Body of pancreas (tissue), 4 donors: ENCODE measurements around the gene NR1H4. TPM values are rescaled to one million over a fixed set of nuclear protein-coding genes. Genes with fewer than 3 reads are reported as not detected.

Source experiments
- ATAC-seq: fragments of 150-250 bp; one replicate; pipeline ENCODE4 v1.9.1; 2016
- DNase-seq, 4 donors: peaks; one replicate each; pipeline ENCODE4 v3.0.0-alpha.2; 2019
- H3K27ac ChIP-seq, 4 donors: fragments of 200-600 bp; sonication (generic); 1 replicate in 3 of 4; 2 replicates in 1 of 4; pipeline versions ENCODE4 v1.5.1 to v1.6.1; 2016 to 2019; ENCODE audit warnings: mild to moderate bottlenecking in 1 of 4, mixed read lengths in 1 of 4, moderate library complexity in 1 of 4
- H3K27me3 ChIP-seq, 2 donors: fragments of 200-600 bp; sonication (generic); one replicate each; pipeline ENCODE4 v1.6.0; 2016; ENCODE audit warnings: mild to moderate bottlenecking in 1 of 2
- H3K36me3 ChIP-seq, 2 donors: fragments of 200-600 bp; sonication (generic); replicated peaks in 1 of 2; 2 replicates each; pipeline ENCODE4 v1.5.1; 2016; ENCODE audit warnings: low read depth in 2 of 2; ENCODE audit not compliant: insufficient read depth in 1 of 2
- H3K4me1 ChIP-seq: fragments of 200-600 bp; sonication (generic); one replicate; pipeline ENCODE4 v1.6.0; 2016
- H3K4me3 ChIP-seq, 2 donors: fragments of 200-600 bp; sonication (generic); 1 replicate in 1 of 2; 2 replicates in 1 of 2; pipeline ENCODE4 v1.5.1; 2016 to 2019
- H3K9me3 ChIP-seq, 3 donors: fragments of 200-600 bp; sonication (generic); 1 replicate in 2 of 3; 2 replicates in 1 of 3; pipeline ENCODE4 v1.5.1; 2016
- CTCF ChIP-seq, 7 experiments: fragments of 450-650 bp in 4 of 7; fragments of 200-600 bp in 3 of 7; sonication (generic) in 3 of 7; IDR thresholded peaks; one replicate each; pipeline ENCODE4 v1.5.1; 2016 to 2019; ENCODE audit warnings: antibody characterized with exemption in 7 of 7
- POLR2A ChIP-seq, 3 donors: fragments of 450-650 bp; IDR thresholded peaks; one replicate each; pipeline ENCODE4 v1.6.1; 2016; ENCODE audit warnings: antibody characterized with exemption in 3 of 3, mild to moderate bottlenecking in 2 of 3
- WGBS, 2 donors: methylation state at CpG; one replicate each; pipeline ENCODE4 v1.1.5; 2017; 5-methylcytosine and 5-hydroxymethylcytosine counted together
- intact Hi-C: fragments of 100-400 bp; cut with DNase I; formaldehyde crosslinking; loops from one replicate; pipeline ENCODE4 v1.15.1; 2023
- total RNA-seq, 2 donors: library from RNA; depleted of rRNA; stranded (reverse); fragments of >200 nt; gene quantifications; one replicate each; pipeline ENCODE4 v1.1.0, GENCODE V29; 2016

The NR1H4 gene
- total RNA-seq, 2 donors from 2014 or later, result 1.3 to 2.9 TPM

- Histone ChIP-seq H3K9me3 (no peaks in the 10 kb centered on the region), H3K4me1 (peaks cover 14% of the 10 kb centered on the region), H3K27ac (no peak overlapping the region), H3K36me3 (no peaks in the 10 kb centered on the region), H3K4me3 (no peak overlapping the region), H3K27me3 (no peaks in the 10 kb centered on the region)
- TF ChIP-seq CTCF (IDR thresholded peaks at IDR 0.05) (no peak), POLR2A (IDR thresholded peaks at IDR 0.05) (no peak)
- DNase-seq, result no peak
- intact Hi-C loops, result no loop called here
- no peak for ATAC-seq
These were observed 39.5 kb upstream of the NR1H4 start for GRCh38 chr12:100434177-100434576.

- Histone ChIP-seq H3K4me3 (no peak overlapping the region), H3K27ac (no peak overlapping the region), H3K9me3 (no peaks in the 10 kb centered on the region), H3K27me3 (no peaks in the 10 kb centered on the region), H3K4me1 (peaks cover 14% of the 10 kb centered on the region), H3K36me3 (no peaks in the 10 kb centered on the region)
- TF ChIP-seq POLR2A (IDR thresholded peaks at IDR 0.05), result no peak
- no peak for TF ChIP-seq CTCF (IDR thresholded peaks at IDR 0.05)
- intact Hi-C loops, result no loop called here
- ATAC-seq (no peak), DNase-seq (no peak)
- WGBS, 2 donors, result 79 to 86% methylated on average over 2 of the region's 2 CpGs
These were observed 37.7 kb upstream of the NR1H4 start for GRCh38 chr12:100435957-100436356.

- DNase-seq (peak in 2 of 4 donors; percentile 10 to 25), ATAC-seq (peak; percentile 69)
- 32% methylated on average over 6 of the region's 6 CpGs for WGBS, 2 donors
- intact Hi-C loops, result no loop called here
- no peak overlapping the region for H3K4me3 ChIP-seq
- TF ChIP-seq CTCF (IDR thresholded peaks at IDR 0.05), result no peak
- TF ChIP-seq POLR2A (IDR thresholded peaks at IDR 0.05), result no peak
- peaks cover 14% of the 10 kb centered on the region for H3K4me1 ChIP-seq
- no peaks in the 10 kb centered on the region for H3K27me3 ChIP-seq
- H3K27ac ChIP-seq, result peak overlapping the region in 2 of 4 donors; percentile 0 to 25
- no peaks in the 10 kb centered on the region for H3K36me3 ChIP-seq
- no peaks in the 10 kb centered on the region for H3K9me3 ChIP-seq
These were observed 36.4 kb upstream of the NR1H4 start for GRCh38 chr12:100437038-100437841.

- intact Hi-C loops, result no loop called here
- Histone ChIP-seq H3K27ac (no peak overlapping the region), H3K4me1 (peaks cover 25% of the 10 kb centered on the region), H3K36me3 (no peaks in the 10 kb centered on the region), H3K4me3 (no peak overlapping the region), H3K27me3 (no peaks in the 10 kb centered on the region), H3K9me3 (no peaks in the 10 kb centered on the region)
- DNase-seq (no peak), ATAC-seq (no peak)
- WGBS, 2 donors, result 88 to 96% methylated on average over 2 of the region's 2 CpGs
- no peak for TF ChIP-seq CTCF (IDR thresholded peaks at IDR 0.05)
- TF ChIP-seq POLR2A (IDR thresholded peaks at IDR 0.05), result no peak
These were observed 33.9 kb upstream of the NR1H4 start for GRCh38 chr12:100439797-100440196.

GRCh38 chr12:100442403-100442802 is 31.3 kb upstream of the NR1H4 start:
- no peak for TF ChIP-seq POLR2A (IDR thresholded peaks at IDR 0.05)
- no peak for TF ChIP-seq CTCF (IDR thresholded peaks at IDR 0.05)
- Histone ChIP-seq H3K4me1 (peaks cover 15% of the 10 kb centered on the region), H3K9me3 (no peaks in the 10 kb centered on the region), H3K36me3 (no peaks in the 10 kb centered on the region), H3K27ac (no peak overlapping the region), H3K4me3 (no peak overlapping the region), H3K27me3 (no peaks in the 10 kb centered on the region)
- intact Hi-C loops, result no loop called here
- WGBS, 2 donors, result 34 to 41% methylated on average over 1 of the region's 1 CpG
- ATAC-seq (no peak), DNase-seq (no peak)
